ENCODE measurements around the gene ZSCAN4.

Gene ZSCAN4

GRCh38 chr19:57668635-57669034 is at the start of gene ZSCAN4:
ZSCAN4 (plus strand) TSS chr19:57668935; CDS start chr19:57676146, 7,211 bp downstream.
- no peak for DNase-seq (ENCODE audit: extremely low read depth, low read depth)
- TF ChIP-seq, protein P1, sequence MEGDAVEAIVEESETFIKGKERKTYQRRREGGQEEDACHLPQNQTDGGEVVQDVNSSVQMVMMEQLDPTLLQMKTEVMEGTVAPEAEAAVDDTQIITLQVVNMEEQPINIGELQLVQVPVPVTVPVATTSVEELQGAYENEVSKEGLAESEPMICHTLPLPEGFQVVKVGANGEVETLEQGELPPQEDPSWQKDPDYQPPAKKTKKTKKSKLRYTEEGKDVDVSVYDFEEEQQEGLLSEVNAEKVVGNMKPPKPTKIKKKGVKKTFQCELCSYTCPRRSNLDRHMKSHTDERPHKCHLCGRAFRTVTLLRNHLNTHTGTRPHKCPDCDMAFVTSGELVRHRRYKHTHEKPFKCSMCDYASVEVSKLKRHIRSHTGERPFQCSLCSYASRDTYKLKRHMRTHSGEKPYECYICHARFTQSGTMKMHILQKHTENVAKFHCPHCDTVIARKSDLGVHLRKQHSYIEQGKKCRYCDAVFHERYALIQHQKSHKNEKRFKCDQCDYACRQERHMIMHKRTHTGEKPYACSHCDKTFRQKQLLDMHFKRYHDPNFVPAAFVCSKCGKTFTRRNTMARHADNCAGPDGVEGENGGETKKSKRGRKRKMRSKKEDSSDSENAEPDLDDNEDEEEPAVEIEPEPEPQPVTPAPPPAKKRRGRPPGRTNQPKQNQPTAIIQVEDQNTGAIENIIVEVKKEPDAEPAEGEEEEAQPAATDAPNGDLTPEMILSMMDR (IDR thresholded peaks at IDR 0.05; ENCODE audit: low read depth, low read length, missing control alignments): no peak
- no peak within 1 kb of the TSS for H3K4me3 ChIP-seq (replicated peaks; ENCODE audit: low read depth, low read length)

DNA sequence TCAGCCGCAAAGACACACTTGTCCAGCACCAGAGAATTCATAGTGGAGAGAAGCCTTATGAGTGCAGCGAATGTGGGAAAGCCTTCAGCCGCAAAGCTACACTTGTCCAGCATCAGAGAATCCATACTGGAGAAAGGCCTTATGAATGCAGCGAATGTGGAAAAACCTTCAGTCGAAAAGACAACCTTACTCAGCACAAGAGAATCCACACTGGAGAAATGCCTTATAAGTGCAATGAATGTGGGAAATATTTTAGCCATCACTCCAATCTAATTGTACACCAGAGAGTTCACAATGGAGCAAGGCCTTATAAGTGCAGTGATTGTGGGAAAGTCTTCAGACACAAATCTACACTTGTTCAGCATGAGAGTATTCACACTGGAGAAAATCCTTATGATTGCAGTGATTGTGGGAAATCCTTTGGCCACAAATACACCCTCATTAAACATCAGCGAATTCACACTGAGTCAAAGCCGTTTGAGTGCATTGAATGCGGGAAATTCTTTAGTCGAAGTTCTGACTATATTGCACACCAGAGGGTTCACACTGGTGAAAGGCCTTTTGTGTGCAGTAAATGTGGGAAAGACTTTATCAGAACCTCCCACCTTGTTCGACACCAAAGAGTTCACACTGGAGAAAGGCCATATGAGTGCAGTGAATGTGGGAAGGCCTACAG is 47.9 kb upstream of the ZSCAN4 start:
- DNase-seq (ENCODE audit: extremely low read depth, low read depth): no peak
- TF ChIP-seq, protein P1 (IDR thresholded peaks at IDR 0.05; ENCODE audit: low read depth, low read length, missing control alignments): no peak
- H3K4me3 ChIP-seq (replicated peaks; ENCODE audit: low read depth, low read length): no peak overlapping the region

GRCh38 chr19:57623091-57623490 is 45.6 kb upstream of the ZSCAN4 start:
- TF ChIP-seq, protein P1 (IDR thresholded peaks at IDR 0.05; ENCODE audit: low read depth, low read length, missing control alignments): no peak
- DNase-seq (ENCODE audit: extremely low read depth, low read depth): no peak
- H3K4me3 ChIP-seq (replicated peaks; ENCODE audit: low read depth, low read length): no peak overlapping the region

GRCh38 chr19:57632987-57633831 is 35.5 kb upstream of the ZSCAN4 start, which contains the start of gene ZNF211:
ZNF211 (plus strand) TSS chr19:57633168; CDS start chr19:57633347, 179 bp downstream.
- H3K4me3 ChIP-seq (replicated peaks; ENCODE audit: low read depth, low read length): peak within 1 kb of the TSS; percentile 77

DNA sequence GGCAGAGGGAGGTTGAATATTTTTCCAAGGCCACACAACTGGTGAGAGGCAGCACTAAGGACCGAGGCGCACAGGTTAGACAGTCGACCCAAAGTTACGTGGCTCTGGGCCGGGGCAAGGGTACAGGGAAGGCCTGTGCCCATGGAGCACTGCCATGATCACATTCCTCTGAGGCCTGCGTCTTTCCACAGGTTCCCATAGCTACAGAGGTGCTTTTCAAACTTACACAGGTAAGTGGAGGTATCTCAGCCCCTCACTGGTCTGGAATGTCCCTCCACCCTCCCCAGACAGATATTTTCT is 35.0 kb upstream of the ZSCAN4 start:
- TF ChIP-seq, protein P1 (IDR thresholded peaks at IDR 0.05; ENCODE audit: low read depth, low read length, missing control alignments): no peak
- peak overlapping the region; percentile 77 for H3K4me3 ChIP-seq (replicated peaks; ENCODE audit: low read depth, low read length)
- DNase-seq (ENCODE audit: extremely low read depth, low read depth): no peak

More at GRCh38 chr19:57632987-57633831, 35.5 kb upstream of the ZSCAN4 start, which contains the start of gene ZNF211:
- TF ChIP-seq, protein P1 (IDR thresholded peaks at IDR 0.05; ENCODE audit: low read depth, low read length, missing control alignments): no peak
- DNase-seq (ENCODE audit: extremely low read depth, low read depth): peak; percentile 83

DNA sequence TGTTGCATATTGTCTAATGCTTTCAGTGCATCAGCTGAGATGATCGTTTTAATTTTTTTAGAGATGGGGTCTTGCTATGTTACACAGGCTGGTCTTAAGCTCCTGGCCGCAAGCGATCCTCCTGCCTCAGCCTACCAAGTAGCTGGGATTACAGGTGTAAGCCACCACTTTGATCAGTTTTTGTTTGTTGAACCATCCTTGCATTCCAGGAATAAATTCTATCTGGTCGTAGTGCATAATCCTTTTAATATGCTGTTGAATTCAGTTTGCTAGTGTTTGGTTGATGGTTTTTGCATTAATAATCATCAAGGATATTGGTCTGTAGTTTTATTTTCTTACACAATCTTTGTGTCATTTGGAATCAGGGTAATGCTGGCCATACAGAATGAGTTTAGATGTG is 31.4 kb upstream of the ZSCAN4 start:
- TF ChIP-seq, protein P1 (IDR thresholded peaks at IDR 0.05; ENCODE audit: low read depth, low read length, missing control alignments): no peak
- no peak overlapping the region for H3K4me3 ChIP-seq (replicated peaks; ENCODE audit: low read depth, low read length)
- no peak for DNase-seq (ENCODE audit: extremely low read depth, low read depth)

Data from HFF-Myc (cell line).